IPS DF 4.7 (cell line): ENCODE data around the gene TMEM131.

Experiments used
- DNase-seq: peaks from one replicate; pipeline ENCODE4 v3.0.0-alpha.2; 2013; ENCODE audit warnings: low spot score; ENCODE audit errors: extremely low read depth

Gene TMEM131

DNA sequence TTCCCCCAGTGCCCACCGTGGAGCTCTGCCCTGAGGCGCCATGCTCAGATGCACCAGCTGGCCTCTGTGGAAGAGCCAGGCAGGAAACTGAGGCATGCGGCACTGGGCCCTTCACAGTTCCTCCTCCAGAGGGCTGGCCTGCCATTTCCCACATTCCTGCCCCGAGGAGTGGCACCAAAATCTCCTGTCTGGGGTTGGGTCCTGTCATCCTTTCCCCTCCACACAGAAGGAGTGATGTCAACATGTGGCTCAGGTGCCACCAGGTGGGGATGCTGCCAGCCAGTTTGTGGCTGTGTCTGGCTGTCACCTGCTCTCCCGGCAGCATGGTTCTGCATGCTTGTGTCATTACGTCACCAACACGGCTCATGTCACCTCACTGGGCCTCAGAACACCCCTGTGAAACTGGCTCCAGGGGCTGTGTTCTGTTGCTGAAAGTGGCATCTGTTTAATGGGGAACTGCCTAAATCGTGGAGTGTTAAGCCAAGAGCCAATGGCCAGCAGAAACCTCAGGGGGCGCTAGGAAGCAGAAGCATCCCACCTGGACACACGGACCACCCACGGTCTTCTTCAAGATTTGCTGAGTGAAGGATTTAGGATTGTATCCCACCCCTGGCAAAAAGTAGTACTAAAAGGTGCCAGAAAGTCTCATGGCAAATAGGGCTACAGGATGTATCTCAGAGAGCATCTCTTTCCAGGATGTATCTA, 231.0 kb downstream of the TMEM131 start:
- DNase-seq = no peak

DNA sequence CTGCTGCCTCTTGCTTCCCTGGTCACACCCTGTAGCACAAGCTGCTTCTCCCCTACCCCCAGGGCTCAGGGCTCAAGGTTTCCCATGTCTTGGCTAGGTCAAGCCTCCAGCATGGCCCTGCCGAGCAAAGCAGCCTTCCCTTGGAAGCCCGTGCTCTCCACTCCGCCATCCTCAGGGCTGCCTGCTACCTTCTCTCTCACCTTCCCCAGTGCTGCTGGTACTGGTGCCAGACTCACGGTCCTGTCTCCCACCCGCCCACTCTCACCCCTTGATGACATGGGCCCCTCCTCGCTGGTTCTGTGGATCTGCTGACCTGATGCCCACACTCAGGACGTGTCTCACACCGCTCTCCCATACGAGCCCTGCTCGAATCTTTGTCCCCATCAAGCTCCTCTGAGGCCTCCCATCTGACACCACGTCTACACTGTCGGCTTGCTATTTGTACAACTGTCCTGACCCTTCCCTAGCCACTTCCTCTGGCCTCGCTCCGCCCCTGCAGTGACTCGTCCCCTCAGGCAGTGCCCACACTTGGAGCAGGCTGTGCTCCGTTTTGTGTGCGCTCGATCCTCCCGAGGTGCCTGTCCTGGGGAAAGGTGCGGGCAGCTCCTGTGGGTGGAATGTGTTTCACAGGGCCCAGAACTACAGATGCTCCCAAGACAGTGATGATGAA, 232.4 kb downstream of the TMEM131 start:
- DNase-seq = no peak

DNA sequence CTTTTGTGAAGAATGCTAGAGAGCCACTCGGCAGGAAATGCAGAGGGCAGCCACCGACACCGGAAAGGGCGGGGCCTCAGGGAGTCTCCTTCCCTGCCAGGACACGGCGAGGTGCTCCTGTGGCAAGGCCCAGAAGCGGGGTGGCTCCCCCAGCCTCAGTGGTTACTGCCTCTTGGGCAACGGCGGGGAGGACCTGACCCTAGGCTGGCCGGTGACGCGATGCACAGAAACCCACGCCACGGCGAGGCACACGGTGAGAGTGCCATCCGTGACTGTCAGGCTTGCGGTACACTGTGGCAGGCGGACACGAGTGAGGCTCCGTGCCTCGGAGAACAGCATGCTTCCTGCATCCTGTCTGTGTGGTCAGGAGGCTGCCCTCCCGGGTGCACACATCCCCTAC, 234.6 kb downstream of the TMEM131 start:
- DNase-seq = no peak

DNA sequence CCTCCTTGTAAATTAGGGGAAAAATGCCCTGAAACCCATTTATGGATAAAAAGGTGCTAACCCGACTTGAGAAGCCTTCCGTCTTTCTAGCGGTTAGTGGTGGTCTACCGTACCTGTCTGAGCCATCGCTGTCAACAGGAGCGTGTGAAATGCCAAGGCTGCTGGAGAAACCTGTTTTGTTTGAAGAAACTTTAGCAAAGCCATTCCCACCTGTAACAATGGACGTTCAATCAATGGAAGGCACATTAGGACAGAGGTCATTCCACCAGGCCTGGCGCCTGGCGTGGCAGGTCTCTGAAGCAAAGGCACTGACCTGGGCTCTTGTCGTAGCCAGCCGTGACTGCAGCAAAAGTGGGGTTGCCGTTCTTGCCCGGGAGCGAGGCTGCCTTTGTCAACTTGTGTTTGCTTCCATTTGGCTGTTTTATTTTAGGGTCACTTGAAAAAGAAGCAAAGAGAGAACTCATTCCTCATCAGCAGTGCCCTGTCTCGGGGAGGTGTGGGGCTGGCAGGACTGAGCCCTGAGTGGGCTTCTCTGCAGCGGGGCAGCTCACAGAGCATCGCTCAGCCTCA, 235.2 kb downstream of the TMEM131 start:
- DNase-seq = no peak

- DNase-seq = no peak
These were observed 235.9 kb downstream of the TMEM131 start for GRCh38 chr2:97759727-97760407.

DNA sequence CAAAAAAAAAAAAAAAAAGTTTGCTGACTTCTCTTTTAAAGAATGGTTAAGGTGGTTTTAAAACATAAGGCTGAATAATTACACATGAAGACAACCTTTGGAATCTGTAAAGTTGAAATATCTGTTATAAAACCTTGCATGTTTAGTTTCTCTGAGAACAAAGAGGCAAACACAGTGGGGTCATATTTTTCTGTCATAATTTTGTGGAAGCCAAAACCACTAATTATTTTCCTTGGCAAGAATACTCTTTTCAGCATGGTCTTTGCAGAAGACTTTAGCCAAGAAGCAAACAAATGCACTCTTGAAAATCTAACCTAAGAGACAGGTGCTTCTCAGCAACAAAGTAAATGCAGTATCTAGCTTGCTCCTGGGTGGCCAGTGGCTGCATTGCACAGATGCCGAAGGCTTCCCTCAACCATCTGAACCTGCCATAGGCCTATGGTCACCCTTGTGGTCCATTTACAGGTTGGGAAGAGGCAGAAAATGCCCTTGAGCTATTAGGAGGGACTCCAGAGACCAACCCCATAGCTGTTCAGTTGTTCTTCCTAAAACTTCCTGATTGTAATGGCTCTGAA, 237.5 kb downstream of the TMEM131 start:
- DNase-seq = no peak

- DNase-seq = no peak
These were observed 238.7 kb downstream of the TMEM131 start for GRCh38 chr2:97757062-97757461.

- no peak for DNase-seq
These were observed 240.3 kb downstream of the TMEM131 start for GRCh38 chr2:97755491-97755890.

DNA sequence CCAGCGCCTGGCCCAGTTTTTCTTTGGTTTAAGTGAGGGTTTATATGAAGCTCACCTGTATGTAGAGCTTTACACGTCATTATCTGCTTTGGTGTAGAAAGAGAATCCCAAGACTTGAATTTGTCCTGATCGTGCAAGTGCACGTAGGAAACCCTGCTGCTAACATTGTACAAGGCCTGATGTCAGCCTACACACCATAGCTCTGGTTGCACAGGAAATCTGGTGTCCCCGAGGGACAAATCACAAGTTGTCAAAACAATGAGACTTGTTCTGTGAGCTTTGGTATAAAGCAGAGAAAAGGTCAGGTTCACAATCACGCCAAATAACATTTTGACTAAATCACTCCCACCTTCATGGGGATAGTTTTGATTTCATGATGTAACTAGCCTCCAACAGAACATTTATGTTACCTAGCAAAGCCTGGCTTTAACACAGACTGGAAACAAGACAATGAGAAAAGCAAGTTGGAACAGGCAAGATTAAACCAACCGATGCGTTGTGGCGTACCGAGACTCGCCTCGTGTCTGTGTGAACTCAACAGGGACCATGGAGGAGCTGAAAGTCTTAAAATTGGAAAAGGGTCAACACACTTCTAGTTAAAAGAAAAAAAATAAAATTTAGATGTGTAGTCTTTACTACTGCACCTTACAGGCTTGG, 240.9 kb downstream of the TMEM131 start:
- DNase-seq = no peak

DNA sequence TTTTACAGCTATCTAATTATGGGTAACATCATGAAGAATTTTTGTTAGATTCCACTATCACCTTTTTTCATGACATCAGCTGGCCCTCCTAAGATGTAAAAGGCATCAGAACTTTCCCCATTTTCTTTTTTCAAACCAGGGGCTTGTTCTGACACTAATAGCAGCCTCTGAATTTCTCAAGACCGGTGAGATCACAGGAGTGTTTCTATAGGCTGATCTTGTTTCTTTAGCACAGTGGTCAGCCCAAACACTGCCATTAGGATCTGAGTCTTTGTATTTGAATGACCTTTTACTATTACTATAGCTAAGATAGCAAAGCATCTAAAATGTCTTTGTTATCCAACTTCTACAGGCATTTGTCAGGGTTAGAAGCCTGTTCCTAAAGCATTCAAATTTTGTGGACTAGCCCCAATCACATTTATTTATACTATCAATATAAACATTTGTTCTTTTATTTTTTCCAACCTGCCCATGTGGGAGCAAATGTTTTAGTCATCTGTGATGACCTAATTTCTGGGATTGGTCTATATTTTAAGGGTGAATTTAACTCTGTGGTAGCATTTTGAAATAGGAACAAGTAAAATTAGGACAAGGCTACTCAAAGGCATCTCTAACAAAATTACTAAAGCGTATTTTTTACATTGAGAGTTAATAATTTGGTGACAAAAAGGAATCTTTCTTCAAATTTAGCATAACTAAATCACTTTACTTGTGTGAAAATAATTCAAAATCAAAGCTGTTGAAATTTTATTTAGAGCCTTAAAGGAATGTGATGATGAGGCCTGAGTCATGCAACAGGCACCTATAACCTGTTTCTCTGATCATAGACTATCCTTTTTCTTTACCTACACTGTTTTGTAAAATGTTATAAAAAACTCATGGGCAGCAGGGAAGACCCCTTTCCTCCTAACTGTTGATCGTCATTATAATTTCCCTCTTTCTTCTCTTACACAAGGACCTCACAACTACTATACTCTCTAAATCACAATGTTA, 243.1 kb downstream of the TMEM131 start:
- DNase-seq = no peak

DNA sequence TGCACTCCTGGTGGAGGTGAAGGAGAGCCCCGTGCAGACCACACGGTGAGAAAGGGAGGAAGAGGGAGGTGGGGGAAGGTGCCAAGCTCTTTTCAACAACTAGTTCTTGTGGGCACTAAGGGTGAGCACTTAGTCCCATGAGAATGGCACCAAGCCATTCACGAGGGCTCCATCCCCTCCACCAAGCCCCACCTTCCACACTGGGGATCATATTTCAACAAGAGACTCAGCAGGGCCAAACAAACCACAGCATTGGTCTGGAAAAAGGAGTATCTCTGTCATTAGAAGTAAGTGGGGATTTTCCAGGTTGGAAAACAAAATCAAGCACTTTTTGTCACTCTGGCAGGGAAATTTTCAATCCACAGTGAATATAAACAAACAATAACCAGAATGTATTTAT, 244.0 kb downstream of the TMEM131 start:
- no peak for DNase-seq

- DNase-seq = no peak
These were observed 245.7 kb downstream of the TMEM131 start for GRCh38 chr2:97750017-97750416.

DNA sequence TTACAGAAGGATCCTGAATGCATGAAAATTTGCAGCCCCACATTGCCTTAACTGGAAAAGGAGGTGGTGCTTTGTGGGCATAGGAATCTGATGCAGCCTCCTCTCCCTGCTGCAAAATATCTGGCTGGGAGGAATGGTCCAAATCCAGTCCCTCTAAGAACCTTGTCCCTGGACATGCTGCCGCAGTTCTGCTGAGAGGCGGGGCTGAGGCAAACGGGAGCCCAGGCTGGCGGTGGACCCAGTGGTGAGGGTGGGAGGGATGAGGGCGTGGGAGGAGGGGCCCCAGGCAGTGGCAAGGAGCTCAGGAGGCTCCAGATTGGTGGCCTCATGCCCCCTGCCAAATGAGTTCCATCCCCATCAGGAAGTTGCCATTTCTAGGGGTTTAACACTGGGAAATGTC, 246.2 kb downstream of the TMEM131 start:
- DNase-seq = no peak

- DNase-seq = no peak
These were observed 248.0 kb downstream of the TMEM131 start for GRCh38 chr2:97747716-97748115.

DNA sequence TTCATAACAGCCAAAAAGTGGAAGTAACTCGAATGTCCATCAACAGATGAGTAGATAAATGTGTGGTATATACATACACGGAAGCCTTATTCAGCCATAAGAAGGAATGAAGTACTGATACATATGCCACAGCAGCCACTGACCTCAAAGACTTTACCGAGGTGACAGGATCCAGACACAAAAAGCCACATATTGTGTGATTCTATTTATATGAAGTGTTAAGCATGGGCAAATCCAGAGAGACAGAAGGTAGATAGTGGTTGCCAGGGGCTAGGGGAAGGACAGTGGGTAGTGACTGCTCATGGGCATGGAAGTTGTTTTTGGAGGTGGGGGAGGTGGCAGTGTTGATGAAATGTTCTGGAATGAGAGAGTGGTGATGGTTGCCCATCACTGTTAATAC, 248.5 kb downstream of the TMEM131 start:
- no peak for DNase-seq

GRCh38 chr2:97745474-97746174, 250.1 kb downstream of the TMEM131 start:
- DNase-seq = no peak

- no peak for DNase-seq
These were observed 251.8 kb downstream of the TMEM131 start for GRCh38 chr2:97743913-97744312.

DNA sequence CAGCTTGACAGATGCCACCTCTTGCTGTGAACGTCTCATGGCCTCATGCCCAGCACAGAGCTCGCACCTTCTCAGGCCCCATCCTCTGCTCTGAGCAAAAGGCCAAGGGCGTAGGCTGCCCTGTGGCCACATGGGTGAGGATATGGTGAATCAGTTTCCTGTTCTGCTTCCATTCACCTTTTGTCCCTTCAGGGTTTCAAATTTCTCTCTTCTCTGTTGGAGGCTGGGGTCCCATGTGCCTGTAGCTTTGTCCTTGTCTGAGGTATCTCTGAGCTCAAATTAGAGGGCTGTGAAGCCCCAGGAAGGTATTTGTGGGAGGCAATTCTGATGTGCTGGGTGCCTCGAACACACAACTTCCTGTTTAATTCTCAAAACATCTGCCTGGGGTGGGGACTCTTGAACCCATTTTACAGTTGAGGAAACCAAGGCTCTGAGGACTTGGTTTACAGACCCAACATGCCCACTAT, 253.3 kb downstream of the TMEM131 start:
- no peak for DNase-seq

GRCh38 chr2:97741686-97742085, 254.1 kb downstream of the TMEM131 start:
- DNase-seq = no peak
